ENCODE data around the gene ABCB8. TPM values are rescaled to one million over a fixed set of nuclear protein-coding genes. Genes with fewer than 3 reads are reported as not detected.

Gene ABCB8
- total and polyA plus RNA-seq, 3 experiments from 2014 or later: 18.4 to 52.3 (median 49.2) TPM

GRCh38 chr7:151074817-151075661 lies 46.8 kb downstream of the ABCB8 start:
- POLR2A ChIA-PET: interaction anchor here (2.0 kb wide), 1 partner anchor 16 kb away, joined by 6 read pairs; the partner anchor contains the start of gene SLC4A2
- Histone ChIP-seq H3K9me3 (ENCODE audit: low read length) (no peaks in the 10 kb centered on the region), H3K4me3 (ENCODE audit: low read length) (no peak overlapping the region), H3K27ac (ENCODE audit: low read depth, low read length) (no peak overlapping the region), H3K27me3 (ENCODE audit: insufficient read depth, low read length, poor library complexity, severe bottlenecking) (no peaks in the 10 kb centered on the region), H3K36me3 (ENCODE audit: insufficient read depth, low read length) (no peaks in the 10 kb centered on the region), H3K4me1 (ENCODE audit: insufficient read depth, low read length) (peaks cover 14% of the 10 kb centered on the region)
- Mint-ChIP-seq H3K36me3 (peaks cover 0 to 61% (median 0%) of the 10 kb centered on the region in 3 donors), H3K4me3 (peak overlapping the region in 1 of 7 donors; percentile 58), H3K4me1 (peaks cover 10 to 19% (median 16%) of the 10 kb centered on the region in 3 donors), H3K27ac (peak overlapping the region in 3 of 8 donors; percentile 22 to 61 (median 37)), H3K9me3 (no peaks in the 10 kb centered on the region), H3K27me3 (peaks cover 0 to 2% of the 10 kb centered on the region in 2 donors)
- CTCF ChIA-PET: no interaction called here
- no peak for DNase-seq

GRCh38 chr7:151075662-151075971 lies 47.4 kb downstream of the ABCB8 start:
- POLR2A ChIA-PET: interaction anchor here (2.0 kb wide), 1 partner anchor 17 kb away, joined by 6 read pairs; the partner anchor contains the start of gene SLC4A2
- Histone ChIP-seq H3K27ac (ENCODE audit: low read depth, low read length) (no peak overlapping the region), H3K9me3 (ENCODE audit: low read length) (no peaks in the 10 kb centered on the region), H3K4me3 (ENCODE audit: low read length) (no peak overlapping the region), H3K36me3 (ENCODE audit: insufficient read depth, low read length) (no peaks in the 10 kb centered on the region), H3K27me3 (ENCODE audit: insufficient read depth, low read length, poor library complexity, severe bottlenecking) (no peaks in the 10 kb centered on the region), H3K4me1 (ENCODE audit: insufficient read depth, low read length) (peaks cover 15% of the 10 kb centered on the region)
- Mint-ChIP-seq H3K27me3 (peaks cover 0 to 2% of the 10 kb centered on the region in 2 donors), H3K36me3 (peaks cover 0 to 56% (median 0%) of the 10 kb centered on the region in 3 donors), H3K4me3 (peak overlapping the region in 1 of 7 donors; percentile 58), H3K27ac (peak overlapping the region in 3 of 8 donors; percentile 22 to 61 (median 37)), H3K9me3 (no peaks in the 10 kb centered on the region), H3K4me1 (peaks cover 10 to 24% (median 17%) of the 10 kb centered on the region in 3 donors)
- no peak for DNase-seq
- CTCF ChIA-PET: no interaction called here

- peaks cover 0 to 54% (median 0%) of the 10 kb centered on the region in 3 donors for H3K36me3 Mint-ChIP-seq
- peak overlapping the region in 1 of 8 donors; percentile 89 for H3K27ac Mint-ChIP-seq
- ChIA-PET POLR2A (interaction anchor here (2.0 kb wide), 1 partner anchor 17 kb away, joined by 6 read pairs; the partner anchor contains the start of gene SLC4A2), CTCF (no interaction called here)
- no peaks in the 10 kb centered on the region for H3K9me3 ChIP-seq (ENCODE audit: low read length)
- H3K27me3 ChIP-seq (ENCODE audit: insufficient read depth, low read length, poor library complexity, severe bottlenecking): no peaks in the 10 kb centered on the region
- H3K9me3 Mint-ChIP-seq: no peaks in the 10 kb centered on the region
- H3K4me3 ChIP-seq (ENCODE audit: low read length): no peak overlapping the region
- no peaks in the 10 kb centered on the region for H3K36me3 ChIP-seq (ENCODE audit: insufficient read depth, low read length)
- DNase-seq: no peak
- peaks cover 0 to 2% of the 10 kb centered on the region in 2 donors for H3K27me3 Mint-ChIP-seq
- H3K27ac ChIP-seq (ENCODE audit: low read depth, low read length): no peak overlapping the region
- no peak overlapping the region for H3K4me3 Mint-ChIP-seq
- peaks cover 18% of the 10 kb centered on the region for H3K4me1 ChIP-seq (ENCODE audit: insufficient read depth, low read length)
- H3K4me1 Mint-ChIP-seq: peaks cover 10 to 27% (median 17%) of the 10 kb centered on the region in 3 donors
These were observed 47.8 kb downstream of the ABCB8 start for GRCh38 chr7:151075978-151076426.

GRCh38 chr7:151076863-151077704 lies 48.8 kb downstream of the ABCB8 start:
- DNase-seq: no peak
- peaks cover 27% of the 10 kb centered on the region for H3K4me1 ChIP-seq (ENCODE audit: insufficient read depth, low read length)
- no peaks in the 10 kb centered on the region for H3K9me3 Mint-ChIP-seq
- H3K4me3 ChIP-seq (ENCODE audit: low read length): no peak overlapping the region
- peaks cover 0 to 49% (median 0%) of the 10 kb centered on the region in 3 donors for H3K36me3 Mint-ChIP-seq
- H3K27me3 Mint-ChIP-seq: peaks cover 0 to 2% of the 10 kb centered on the region in 2 donors
- H3K9me3 ChIP-seq (ENCODE audit: low read length): no peaks in the 10 kb centered on the region
- H3K27me3 ChIP-seq (ENCODE audit: insufficient read depth, low read length, poor library complexity, severe bottlenecking): no peaks in the 10 kb centered on the region
- peak overlapping the region in 1 of 7 donors; percentile 36 for H3K4me3 Mint-ChIP-seq
- H3K4me1 Mint-ChIP-seq: peaks cover 12 to 35% (median 17%) of the 10 kb centered on the region in 3 donors
- no peak overlapping the region for H3K27ac Mint-ChIP-seq
- ChIA-PET POLR2A (interaction anchor here (2.0 kb wide), 1 partner anchor 18 kb away, joined by 6 read pairs; the partner anchor contains the start of gene SLC4A2), CTCF (interaction anchor here (0.6 to 1.3 kb wide), 2 partner anchors 19 to 49 kb away, joined by 3 read pairs; partner anchors contain the start of gene ABCB8)
- H3K27ac ChIP-seq (ENCODE audit: low read depth, low read length): no peak overlapping the region
- no peaks in the 10 kb centered on the region for H3K36me3 ChIP-seq (ENCODE audit: insufficient read depth, low read length)

GRCh38 chr7:151077705-151078232 lies 49.5 kb downstream of the ABCB8 start:
- Mint-ChIP-seq H3K36me3 (peaks cover 0 to 50% (median 0%) of the 10 kb centered on the region in 3 donors), H3K4me3 (peak overlapping the region in 6 of 7 donors; percentile 45 to 81 (median 68)), H3K9me3 (no peaks in the 10 kb centered on the region), H3K27me3 (peaks cover 0 to 2% of the 10 kb centered on the region in 2 donors), H3K4me1 (peaks cover 15 to 40% (median 20%) of the 10 kb centered on the region in 3 donors), H3K27ac (peak overlapping the region in 7 of 8 donors; percentile 35 to 94 (median 82))
- no peaks in the 10 kb centered on the region for H3K27me3 ChIP-seq (ENCODE audit: insufficient read depth, low read length, poor library complexity, severe bottlenecking)
- no peaks in the 10 kb centered on the region for H3K9me3 ChIP-seq (ENCODE audit: low read length)
- H3K27ac ChIP-seq (ENCODE audit: low read depth, low read length): no peak overlapping the region
- POLR2A ChIA-PET: no interaction called here
- H3K36me3 ChIP-seq (ENCODE audit: insufficient read depth, low read length): no peaks in the 10 kb centered on the region
- DNase-seq: no peak
- peaks cover 34% of the 10 kb centered on the region for H3K4me1 ChIP-seq (ENCODE audit: insufficient read depth, low read length)
- CTCF ChIA-PET: interaction anchor here (0.8 to 1.3 kb wide), 2 partner anchors 9 to 50 kb away, joined by 3 read pairs; partner anchors contain the start of gene ABCB8
- no peak overlapping the region for H3K4me3 ChIP-seq (ENCODE audit: low read length)

- peaks cover 0 to 2% of the 10 kb centered on the region in 2 donors for H3K27me3 Mint-ChIP-seq
- Histone ChIP-seq H3K4me3 (ENCODE audit: low read length) (no peak overlapping the region), H3K4me1 (ENCODE audit: insufficient read depth, low read length) (peaks cover 34% of the 10 kb centered on the region), H3K9me3 (ENCODE audit: low read length) (no peaks in the 10 kb centered on the region), H3K27ac (ENCODE audit: low read depth, low read length) (no peak overlapping the region), H3K36me3 (ENCODE audit: insufficient read depth, low read length) (no peaks in the 10 kb centered on the region), H3K27me3 (ENCODE audit: insufficient read depth, low read length, poor library complexity, severe bottlenecking) (no peaks in the 10 kb centered on the region)
- peaks cover 0 to 51% (median 0%) of the 10 kb centered on the region in 3 donors for H3K36me3 Mint-ChIP-seq
- H3K4me1 Mint-ChIP-seq: peaks cover 17 to 45% (median 23%) of the 10 kb centered on the region in 3 donors
- H3K27ac Mint-ChIP-seq: peak overlapping the region; percentile 65 to 94 (median 86)
- H3K4me3 Mint-ChIP-seq: peak overlapping the region; percentile 81 to 96 (median 84)
- POLR2A ChIA-PET: no interaction called here
- CTCF ChIA-PET: interaction anchor here (0.8 to 1.2 kb wide), 2 partner anchors 10 to 60 kb away, joined by 3 to 4 read pairs; no protein-coding TSS in a partner anchor
- DNase-seq: peak in 1 of 5 donors; percentile 41
- H3K9me3 Mint-ChIP-seq: no peaks in the 10 kb centered on the region
These were observed 50.2 kb downstream of the ABCB8 start for GRCh38 chr7:151078233-151079040.

Data from CD8-positive, alpha-beta memory T cell (primary cell).